ENCODE results near the gene TAL1. TPM values are rescaled to one million over a fixed set of nuclear protein-coding genes. Genes with fewer than 3 reads are reported as not detected.

Gene TAL1
- polyA plus RNA-seq, 1 of the 3 experiments (the other 2 are of a cell fraction): not detected

DNA sequence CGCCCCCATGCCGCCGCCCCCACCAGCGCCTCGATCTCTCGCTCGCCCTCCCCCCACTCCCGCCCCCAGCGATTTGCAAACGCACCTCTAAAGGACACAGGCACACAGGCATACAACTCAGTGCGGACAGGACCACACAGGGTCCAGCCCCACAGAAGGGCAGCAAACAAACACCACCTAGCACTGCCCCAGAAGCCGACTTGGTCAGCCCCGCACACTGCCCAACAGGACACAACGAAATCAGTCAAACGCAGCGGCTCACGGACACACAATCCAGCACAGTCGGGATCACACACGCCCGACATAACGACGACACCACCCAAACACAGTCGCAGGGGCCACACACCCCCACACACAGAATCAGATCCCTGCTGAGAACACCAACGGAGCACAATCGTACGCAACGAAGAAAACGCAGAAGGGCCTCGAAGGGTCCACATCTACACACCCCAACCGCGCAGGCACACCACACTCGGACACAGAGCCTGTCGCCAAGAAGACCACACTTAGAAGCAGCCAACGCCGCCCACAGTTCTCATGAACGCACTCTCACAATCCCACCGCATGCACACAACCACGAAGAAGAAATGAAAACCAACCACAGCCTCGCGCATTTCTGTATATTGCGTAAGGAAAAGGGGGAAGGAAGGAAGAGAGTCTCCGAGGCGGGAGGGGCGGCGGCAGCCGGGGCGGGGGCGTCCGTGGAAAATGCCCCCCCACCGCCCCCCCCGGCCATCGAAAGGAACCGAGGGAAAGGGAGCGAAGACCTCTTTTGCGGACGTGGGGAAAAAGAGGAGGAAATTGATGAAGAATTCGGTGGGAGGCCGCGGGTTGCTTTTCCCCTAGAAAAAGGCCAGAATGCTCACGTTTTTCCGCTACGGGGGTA is 481 bp downstream of the TAL1 start (continued):
- TF ChIP-seq, protein P1, sequence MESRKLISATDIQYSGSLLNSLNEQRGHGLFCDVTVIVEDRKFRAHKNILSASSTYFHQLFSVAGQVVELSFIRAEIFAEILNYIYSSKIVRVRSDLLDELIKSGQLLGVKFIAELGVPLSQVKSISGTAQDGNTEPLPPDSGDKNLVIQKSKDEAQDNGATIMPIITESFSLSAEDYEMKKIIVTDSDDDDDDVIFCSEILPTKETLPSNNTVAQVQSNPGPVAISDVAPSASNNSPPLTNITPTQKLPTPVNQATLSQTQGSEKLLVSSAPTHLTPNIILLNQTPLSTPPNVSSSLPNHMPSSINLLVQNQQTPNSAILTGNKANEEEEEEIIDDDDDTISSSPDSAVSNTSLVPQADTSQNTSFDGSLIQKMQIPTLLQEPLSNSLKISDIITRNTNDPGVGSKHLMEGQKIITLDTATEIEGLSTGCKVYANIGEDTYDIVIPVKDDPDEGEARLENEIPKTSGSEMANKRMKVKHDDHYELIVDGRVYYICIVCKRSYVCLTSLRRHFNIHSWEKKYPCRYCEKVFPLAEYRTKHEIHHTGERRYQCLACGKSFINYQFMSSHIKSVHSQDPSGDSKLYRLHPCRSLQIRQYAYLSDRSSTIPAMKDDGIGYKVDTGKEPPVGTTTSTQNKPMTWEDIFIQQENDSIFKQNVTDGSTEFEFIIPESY (IDR thresholded peaks at IDR 0.05; ENCODE audit: borderline replicate concordance, low read depth): no peak
- TF ChIP-seq ELF1 (IDR thresholded peaks at IDR 0.05): no peak

DNA sequence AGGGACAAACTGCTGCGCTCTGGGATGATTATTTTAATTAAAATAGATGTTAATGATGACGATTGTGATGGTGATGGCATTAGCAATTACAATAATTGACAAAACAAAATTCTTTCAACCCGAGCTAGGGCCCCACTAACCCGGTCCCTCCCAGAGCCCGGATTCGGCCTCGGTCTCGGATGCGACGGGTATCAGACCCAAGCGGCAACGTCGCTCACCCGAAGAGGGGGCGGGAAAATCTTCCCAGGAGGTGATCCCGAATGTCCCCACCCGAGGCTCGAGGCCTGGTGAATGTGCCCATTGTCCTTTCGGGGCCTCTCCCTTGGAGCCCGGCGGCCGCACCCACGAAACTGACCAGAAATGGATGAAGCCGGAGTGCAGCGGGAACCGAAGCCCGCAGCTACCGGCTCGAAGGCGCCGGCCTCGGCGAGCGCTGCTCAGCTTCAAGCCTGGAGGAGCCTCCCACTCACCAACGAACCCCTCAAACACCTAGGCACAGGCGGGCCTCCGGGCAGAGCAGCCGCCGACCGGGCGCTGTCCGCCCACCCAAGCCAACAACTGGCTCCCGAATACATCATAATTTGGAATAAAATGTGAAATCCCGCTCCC is 1.2 kb downstream of the TAL1 start:
- ChIA-PET POLR2A (no interaction called here), CTCF (interaction anchor here (1.1 kb wide), 1 partner anchor 38 kb away, joined by 4 read pairs; no protein-coding TSS in a partner anchor)
- Histone ChIP-seq H3K9ac (no peak overlapping the region), H3K79me2 (ENCODE audit: insufficient read depth) (no peaks in the 10 kb centered on the region), H3K4me1 (ENCODE audit: control insufficient read depth in 1 of 2, insufficient read depth in 2 of 2, low read depth in 1 of 2, low read length in 1 of 2) (peaks cover 0 to 2% of the 10 kb centered on the region in 2 experiments; a peak in 1 of 4 replicates), H3K27ac (ENCODE audit: low read depth in 2 of 2, low read length in 1 of 2) (no peak overlapping the region), H4K20me1 (ENCODE audit: insufficient read depth) (0 out of 2 replicates have a peak, but pooled peaks cover 5% of the 10 kb centered on the region), H3K36me3 (replicated peaks in 1 of 2; ENCODE audit: control insufficient read depth in 1 of 2, insufficient read depth in 2 of 2, low read length in 1 of 2) (no peaks in the 10 kb centered on the region), H3K4me3 (ENCODE audit: low read depth in 2 of 2, low read length in 1 of 2) (no peak overlapping the region), H3K9me2 (no peaks in the 10 kb centered on the region), H3F3A (replicated peaks; ENCODE audit: insufficient read depth) (no peaks in the 10 kb centered on the region), H2AFZ (ENCODE audit: low read depth) (no peak overlapping the region), H3K27me3 (ENCODE audit: insufficient read depth) (peaks cover 92% of the 10 kb centered on the region), H3K4me2 (0 out of 2 replicates have a peak overlapping the region, but pooled peaks have one; percentile 73), H3K9me3 (no peaks in the 10 kb centered on the region)
- DNase-seq: peak; percentile 65
- peak; percentile 95 for TF ChIP-seq EZH2phosphoT487 (IDR thresholded peaks at IDR 0.05; ENCODE audit: borderline replicate concordance, low read depth)
- TF ChIP-seq FOXM1 (IDR thresholded peaks at IDR 0.05; ENCODE audit: low read depth): no peak
- WGBS (ENCODE audit: low lambda C conversion rate): 11% methylated on average over 19 of the region's 44 CpGs

DNA sequence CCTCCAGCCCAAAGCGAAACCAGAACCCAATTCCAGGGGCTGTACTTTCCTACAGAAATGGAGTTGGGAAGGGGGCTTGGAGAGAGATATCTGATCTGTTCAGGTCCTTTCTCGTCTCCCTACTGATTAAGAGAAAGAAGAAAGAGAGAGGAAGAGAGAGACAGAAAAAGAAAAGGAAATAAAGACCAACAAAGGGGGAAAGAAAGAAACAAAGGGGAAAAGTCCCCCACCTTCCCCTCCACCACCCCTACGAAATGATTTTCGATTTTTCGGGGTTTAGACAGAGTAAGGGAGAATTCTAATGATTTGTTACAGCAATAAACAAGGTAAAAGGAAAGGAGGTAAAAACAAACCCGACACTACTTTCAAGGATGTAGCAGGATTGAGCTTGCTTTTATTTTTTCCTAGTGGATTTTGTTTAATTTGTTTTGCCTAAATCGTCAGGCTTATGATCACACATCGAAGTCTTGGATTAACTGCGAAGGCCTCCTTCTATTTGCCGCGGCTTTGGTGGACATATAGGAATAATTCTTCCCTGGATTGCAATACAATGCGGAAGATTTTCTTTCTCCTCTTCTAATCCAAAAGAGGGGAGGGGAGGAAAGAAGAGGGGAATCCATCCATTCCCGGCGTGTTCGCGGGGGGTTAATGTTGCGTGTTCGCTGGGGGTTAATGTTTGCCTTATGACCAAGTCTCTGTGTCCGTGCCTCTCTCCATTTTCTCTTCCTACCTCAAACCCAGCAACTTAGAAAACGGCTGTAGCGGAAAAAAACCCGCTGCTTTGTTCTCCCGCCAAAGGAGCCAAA is 1.9 kb downstream of the TAL1 start:
- CTCF ChIA-PET: interaction anchor here (0.7 to 1.1 kb wide), 4 partner anchors 13 to 57 kb away, joined by 3 to 4 read pairs (median 3); no protein-coding TSS in a partner anchor
- POLR2A ChIA-PET: no interaction called here
- H3K4me3 ChIP-seq (ENCODE audit: low read depth in 2 of 2, low read length in 1 of 2): no peak overlapping the region

More for the DNA sequence above, 1.9 kb downstream of the TAL1 start:
- H3K36me3 ChIP-seq (replicated peaks in 1 of 2; ENCODE audit: control insufficient read depth in 1 of 2, insufficient read depth in 2 of 2, low read length in 1 of 2): no peaks in the 10 kb centered on the region
- peaks cover 94% of the 10 kb centered on the region for H3K27me3 ChIP-seq (ENCODE audit: insufficient read depth)
- no peaks in the 10 kb centered on the region for H3K9me2 ChIP-seq
- no peaks in the 10 kb centered on the region for H3K79me2 ChIP-seq (ENCODE audit: insufficient read depth)
- no peak overlapping the region for H2AFZ ChIP-seq (ENCODE audit: low read depth)
- H3K9ac ChIP-seq: no peak overlapping the region
- TF ChIP-seq SMC3 (IDR thresholded peaks at IDR 0.05; ENCODE audit: low read depth, low read length) (no peak), SIN3A (IDR thresholded peaks at IDR 0.05; ENCODE audit: borderline replicate concordance, low read depth, low read length) (no peak), EZH2phosphoT487 (IDR thresholded peaks at IDR 0.05; ENCODE audit: borderline replicate concordance, low read depth) (peak; percentile 98; the same call in 1 of the 2 replicates), RCOR1 (IDR thresholded peaks at IDR 0.05; ENCODE audit: low read length) (no peak), MEF2A (IDR thresholded peaks at IDR 0.05; ENCODE audit: borderline replicate concordance, low read depth) (no peak), FOXM1 (IDR thresholded peaks at IDR 0.05; ENCODE audit: low read depth) (no peak)
- TF ChIP-seq, protein P2, sequence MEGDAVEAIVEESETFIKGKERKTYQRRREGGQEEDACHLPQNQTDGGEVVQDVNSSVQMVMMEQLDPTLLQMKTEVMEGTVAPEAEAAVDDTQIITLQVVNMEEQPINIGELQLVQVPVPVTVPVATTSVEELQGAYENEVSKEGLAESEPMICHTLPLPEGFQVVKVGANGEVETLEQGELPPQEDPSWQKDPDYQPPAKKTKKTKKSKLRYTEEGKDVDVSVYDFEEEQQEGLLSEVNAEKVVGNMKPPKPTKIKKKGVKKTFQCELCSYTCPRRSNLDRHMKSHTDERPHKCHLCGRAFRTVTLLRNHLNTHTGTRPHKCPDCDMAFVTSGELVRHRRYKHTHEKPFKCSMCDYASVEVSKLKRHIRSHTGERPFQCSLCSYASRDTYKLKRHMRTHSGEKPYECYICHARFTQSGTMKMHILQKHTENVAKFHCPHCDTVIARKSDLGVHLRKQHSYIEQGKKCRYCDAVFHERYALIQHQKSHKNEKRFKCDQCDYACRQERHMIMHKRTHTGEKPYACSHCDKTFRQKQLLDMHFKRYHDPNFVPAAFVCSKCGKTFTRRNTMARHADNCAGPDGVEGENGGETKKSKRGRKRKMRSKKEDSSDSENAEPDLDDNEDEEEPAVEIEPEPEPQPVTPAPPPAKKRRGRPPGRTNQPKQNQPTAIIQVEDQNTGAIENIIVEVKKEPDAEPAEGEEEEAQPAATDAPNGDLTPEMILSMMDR (IDR thresholded peaks at IDR 0.05): no peak
- TF ChIP-seq, protein P3, sequence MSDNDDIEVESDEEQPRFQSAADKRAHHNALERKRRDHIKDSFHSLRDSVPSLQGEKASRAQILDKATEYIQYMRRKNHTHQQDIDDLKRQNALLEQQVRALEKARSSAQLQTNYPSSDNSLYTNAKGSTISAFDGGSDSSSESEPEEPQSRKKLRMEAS (IDR thresholded peaks at IDR 0.05; ENCODE audit: low read depth): no peak
- no peaks in the 10 kb centered on the region for H3K9me3 ChIP-seq
- WGBS (ENCODE audit: low lambda C conversion rate): 20% methylated on average over 23 of the region's 23 CpGs
- 0 out of 2 replicates have a peak, but pooled peaks cover 5% of the 10 kb centered on the region for H4K20me1 ChIP-seq (ENCODE audit: insufficient read depth)
- H3K4me2 ChIP-seq: no peak overlapping the region
- H3K27ac ChIP-seq (ENCODE audit: low read depth in 2 of 2, low read length in 1 of 2): no peak overlapping the region
- DNase-seq: no peak
- H3F3A ChIP-seq (replicated peaks; ENCODE audit: insufficient read depth): no peaks in the 10 kb centered on the region
- H3K4me1 ChIP-seq (ENCODE audit: control insufficient read depth in 1 of 2, insufficient read depth in 2 of 2, low read depth in 1 of 2, low read length in 1 of 2): peaks cover 0 to 2% of the 10 kb centered on the region in 2 experiments; a peak in 1 of 4 replicates

Data from SK-N-SH (cell line).